Activated CD8-positive, alpha-beta memory T cell treated with anti-CD3 and anti-CD28 coated beads, Interleukin-2, amount 50 U/mL, for 24 hours (primary cell): Measurements from ENCODE around the gene NF2.
"Not testable (repeated sequence)": the region's sequence is repeated elsewhere in the genome, so short reads cannot be mapped to it uniquely, and the experiment has no call there.

Experiments
- DNase-seq: peaks from one replicate; pipeline ENCODE4 v3.0.0-alpha.2; 2020; ENCODE audit errors: extremely low read depth

The NF2 gene

GRCh38 chr22:29596408-29596807 is 7.0 kb upstream of the NF2 start:
- no peak for DNase-seq

- DNase-seq, result not testable (repeated sequence)
Measured at GRCh38 chr22:29597871-29598683, 5.4 kb upstream of the NF2 start.

GRCh38 chr22:29598684-29599020 is 4.8 kb upstream of the NF2 start:
- no peak for DNase-seq

GRCh38 chr22:29604076-29604360 is 585 bp downstream of the NF2 start:
- no peak for DNase-seq

- no peak for DNase-seq
Measured at GRCh38 chr22:29605527-29605850, 2.1 kb downstream of the NF2 start.

GRCh38 chr22:29606320-29606719 is 2.9 kb downstream of the NF2 start:
- DNase-seq, result no peak

GRCh38 chr22:29607426-29607825 is 4.0 kb downstream of the NF2 start:
- no peak for DNase-seq

- DNase-seq, result no peak
Measured at GRCh38 chr22:29609139-29609538, 5.7 kb downstream of the NF2 start.

GRCh38 chr22:29610780-29611179 is 7.3 kb downstream of the NF2 start:
- no peak for DNase-seq

GRCh38 chr22:29615705-29616327 is 12.4 kb downstream of the NF2 start:
- no peak for DNase-seq

GRCh38 chr22:29617922-29618629 is 14.6 kb downstream of the NF2 start:
- DNase-seq, result no peak

GRCh38 chr22:29621761-29622526 is 18.5 kb downstream of the NF2 start:
- DNase-seq, result no peak

GRCh38 chr22:29623059-29623458 is 19.6 kb downstream of the NF2 start:
- no peak for DNase-seq

GRCh38 chr22:29623553-29624169 is 20.2 kb downstream of the NF2 start:
- no peak for DNase-seq

GRCh38 chr22:29625090-29625825 is 21.8 kb downstream of the NF2 start:
- DNase-seq, result no peak

GRCh38 chr22:29626497-29627195 is 23.2 kb downstream of the NF2 start:
- no peak for DNase-seq

GRCh38 chr22:29627196-29627535 is 23.7 kb downstream of the NF2 start:
- DNase-seq, result no peak

GRCh38 chr22:29628996-29629902 is 25.8 kb downstream of the NF2 start:
- no peak for DNase-seq

GRCh38 chr22:29629903-29630516 is 26.6 kb downstream of the NF2 start:
- DNase-seq, result no peak
